ENCODE results near the gene TTBK2.

DNA sequence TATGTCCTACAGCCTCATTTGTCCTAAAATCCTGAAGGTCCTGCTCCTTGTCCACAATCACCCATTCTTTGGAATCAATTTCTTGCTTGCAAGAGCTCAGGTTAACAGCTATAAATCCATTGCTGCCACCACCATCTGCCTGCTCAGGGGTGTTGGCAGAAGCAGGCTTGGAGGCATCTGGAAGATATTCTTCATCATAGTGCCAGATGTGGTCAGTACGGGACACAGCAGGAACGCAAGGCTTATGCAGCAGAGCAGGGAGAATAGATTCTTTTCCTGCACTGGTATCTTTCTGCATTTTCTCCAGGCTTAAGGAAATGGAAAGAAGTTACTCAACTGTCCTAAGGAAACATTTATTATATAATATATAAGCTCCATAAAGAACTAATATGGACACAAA, 145.2 kb downstream of the TTBK2 start:
- TF ChIP-seq, protein P1, sequence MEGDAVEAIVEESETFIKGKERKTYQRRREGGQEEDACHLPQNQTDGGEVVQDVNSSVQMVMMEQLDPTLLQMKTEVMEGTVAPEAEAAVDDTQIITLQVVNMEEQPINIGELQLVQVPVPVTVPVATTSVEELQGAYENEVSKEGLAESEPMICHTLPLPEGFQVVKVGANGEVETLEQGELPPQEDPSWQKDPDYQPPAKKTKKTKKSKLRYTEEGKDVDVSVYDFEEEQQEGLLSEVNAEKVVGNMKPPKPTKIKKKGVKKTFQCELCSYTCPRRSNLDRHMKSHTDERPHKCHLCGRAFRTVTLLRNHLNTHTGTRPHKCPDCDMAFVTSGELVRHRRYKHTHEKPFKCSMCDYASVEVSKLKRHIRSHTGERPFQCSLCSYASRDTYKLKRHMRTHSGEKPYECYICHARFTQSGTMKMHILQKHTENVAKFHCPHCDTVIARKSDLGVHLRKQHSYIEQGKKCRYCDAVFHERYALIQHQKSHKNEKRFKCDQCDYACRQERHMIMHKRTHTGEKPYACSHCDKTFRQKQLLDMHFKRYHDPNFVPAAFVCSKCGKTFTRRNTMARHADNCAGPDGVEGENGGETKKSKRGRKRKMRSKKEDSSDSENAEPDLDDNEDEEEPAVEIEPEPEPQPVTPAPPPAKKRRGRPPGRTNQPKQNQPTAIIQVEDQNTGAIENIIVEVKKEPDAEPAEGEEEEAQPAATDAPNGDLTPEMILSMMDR (IDR thresholded peaks at IDR 0.05), result no peak
- no peak for TF ChIP-seq POLR2A (IDR thresholded peaks at IDR 0.05)

Measured in adrenal gland (tissue), 5 donors.